H9 (cell line): Measurements from ENCODE around the gene OR9Q1. TPM values are rescaled to one million over a fixed set of nuclear protein-coding genes. Genes with fewer than 3 reads are reported as not detected.

Experiments
- DNase-seq: peaks from one replicate; pipeline ENCODE4 v3.0.0-alpha.2; 2017
- H2AFZ ChIP-seq: one replicate; pipeline ENCODE4 v1.6.1; 2013; ENCODE audit warnings: mild to moderate bottlenecking, low read length, control low read depth, moderate library complexity
- H2AK5ac ChIP-seq: 2 replicates; pipeline ENCODE4 v1.6.1; 2013; ENCODE audit warnings: low read length, control low read depth, mixed read lengths; ENCODE audit not compliant: insufficient read length
- H2BK120ac ChIP-seq: one replicate; pipeline ENCODE4 v1.6.1; 2013; ENCODE audit warnings: low read depth, mild to moderate bottlenecking, low read length, control low read depth, inconsistent platforms; ENCODE audit not compliant: poor library complexity, severe bottlenecking
- H2BK12ac ChIP-seq: 2 replicates; pipeline ENCODE4 v1.6.1; 2013; ENCODE audit warnings: low read length, control low read depth, mixed read lengths, low read depth; ENCODE audit not compliant: insufficient read length
- H2BK15ac ChIP-seq: 2 replicates; pipeline ENCODE4 v1.6.1; 2013; ENCODE audit warnings: low read depth, low read length, control low read depth
- H2BK20ac ChIP-seq: one replicate; pipeline ENCODE4 v1.6.1; 2013; ENCODE audit warnings: low read depth, mild to moderate bottlenecking, low read length, control low read depth, inconsistent platforms; ENCODE audit not compliant: poor library complexity, severe bottlenecking
- H2BK5ac ChIP-seq: 2 replicates; pipeline ENCODE4 v1.6.1; 2013; ENCODE audit warnings: low read length, control low read depth, mixed read lengths; ENCODE audit not compliant: insufficient read length
- H3K14ac ChIP-seq: 2 replicates; pipeline ENCODE4 v1.6.1; 2013; ENCODE audit warnings: low read length, control low read depth; ENCODE audit not compliant: insufficient read depth
- H3K18ac ChIP-seq: 2 replicates; pipeline ENCODE4 v1.6.1; 2013; ENCODE audit warnings: low read depth, mild to moderate bottlenecking, mixed read lengths, low read length, control low read depth; ENCODE audit not compliant: insufficient read length
- H3K23ac ChIP-seq: 2 replicates; pipeline ENCODE4 v1.6.1; 2013; ENCODE audit warnings: low read length, control low read depth, mixed read lengths, low read depth; ENCODE audit not compliant: insufficient read length
- H3K23me2 ChIP-seq: 2 replicates; pipeline ENCODE4 v1.6.1; 2013; ENCODE audit warnings: low read depth, mild to moderate bottlenecking, mixed read lengths, low read length, control low read depth; ENCODE audit not compliant: insufficient read length, poor library complexity, severe bottlenecking
- H3K27ac ChIP-seq: 2 replicates; pipeline ENCODE4 v1.5.1; 2013; ENCODE audit warnings: low read length, control low read depth, mixed read lengths, low read depth; ENCODE audit not compliant: insufficient read length
- H3K27me3 ChIP-seq: 2 replicates; pipeline ENCODE4 v1.6.1; 2013; ENCODE audit warnings: low read length, control low read depth, inconsistent platforms; ENCODE audit not compliant: insufficient read depth
- H3K4ac ChIP-seq: 2 replicates; pipeline ENCODE4 v1.6.1; 2013; ENCODE audit warnings: low read depth, mild to moderate bottlenecking, control low read depth, inconsistent platforms, low read length, moderate library complexity
- H3K4me1 ChIP-seq: 2 replicates; pipeline ENCODE4 v1.6.1; 2013; ENCODE audit warnings: low read length, control low read depth, inconsistent platforms; ENCODE audit not compliant: insufficient read depth
- H3K4me2 ChIP-seq: 2 replicates; pipeline ENCODE4 v1.6.1; 2013; ENCODE audit warnings: low read length, control low read depth, mixed read lengths; ENCODE audit not compliant: insufficient read length, insufficient read depth
- H3K56ac ChIP-seq: 2 replicates; pipeline ENCODE4 v1.6.1; 2013; ENCODE audit warnings: low read depth, mild to moderate bottlenecking, mixed read lengths, low read length, control low read depth; ENCODE audit not compliant: insufficient read length
- H3K79me1 ChIP-seq: 2 replicates; pipeline ENCODE4 v1.6.1; 2013; ENCODE audit warnings: low read depth, mild to moderate bottlenecking, moderate library complexity, low read length, control low read depth, inconsistent platforms; ENCODE audit not compliant: insufficient read depth, poor library complexity, severe bottlenecking
- H3K79me2 ChIP-seq: 2 replicates; pipeline ENCODE4 v1.6.1; 2013; ENCODE audit warnings: low read length, control low read depth, inconsistent platforms; ENCODE audit not compliant: insufficient read depth
- H3K9ac ChIP-seq: 2 replicates; pipeline ENCODE4 v1.6.1; 2013; ENCODE audit warnings: low read length, control low read depth, mixed read lengths; ENCODE audit not compliant: insufficient read length; ENCODE audit errors: extremely low read depth
- H3K9me3 ChIP-seq: one replicate; pipeline ENCODE4 v1.6.1; 2013; ENCODE audit warnings: low read depth, low read length, inconsistent platforms; ENCODE audit not compliant: control insufficient read depth
- H3T11ph ChIP-seq: one replicate; pipeline ENCODE4 v1.6.1; 2013; ENCODE audit warnings: mild to moderate bottlenecking, low read length, control low read depth, inconsistent platforms
- H4K20me1 ChIP-seq: one replicate; pipeline ENCODE4 v1.6.1; 2013; ENCODE audit not compliant: control insufficient read depth, insufficient read length, insufficient read depth
- H4K5ac ChIP-seq: 2 replicates; pipeline ENCODE4 v1.6.1; 2013; ENCODE audit warnings: low read depth, mild to moderate bottlenecking, mixed read lengths, low read length, control low read depth; ENCODE audit not compliant: insufficient read length
- H4K8ac ChIP-seq: replicated peaks from 2 replicates; pipeline ENCODE4 v1.6.1; 2013; ENCODE audit warnings: low read length, control low read depth, mixed read lengths, low read depth; ENCODE audit not compliant: insufficient read length
- H4K91ac ChIP-seq: 2 replicates; pipeline ENCODE4 v1.6.1; 2013; ENCODE audit warnings: low read depth, mild to moderate bottlenecking, moderate library complexity, mixed read lengths, low read length, control low read depth; ENCODE audit not compliant: insufficient read length
- H3K27ac Mint-ChIP-seq, 3 experiments: 2 replicates in 2 of 3; 3 replicates in 1 of 3; pipeline ENCODE4 v1.8.0; 2020 to 2021; ENCODE audit warnings: mixed read lengths in 3 of 3, mild to moderate bottlenecking in 1 of 3, moderate library complexity in 1 of 3
- H3K27me3 Mint-ChIP-seq: 2 replicates; pipeline ENCODE4 v1.8.0; 2021; ENCODE audit warnings: low read depth, mild to moderate bottlenecking, moderate library complexity, mixed read lengths
- H3K36me3 Mint-ChIP-seq, 3 experiments: 2 replicates in 2 of 3; 3 replicates in 1 of 3; pipeline ENCODE4 v1.8.0; 2020 to 2021; ENCODE audit warnings: low read depth in 3 of 3, mixed read lengths in 3 of 3; ENCODE audit not compliant: insufficient read depth in 1 of 3
- H3K4me1 Mint-ChIP-seq, 2 experiments: 2 replicates each; pipeline ENCODE4 v1.8.0; 2020; ENCODE audit warnings: mixed read lengths in 2 of 2
- H3K4me3 Mint-ChIP-seq, 2 experiments: 2 replicates in 1 of 2; 3 replicates in 1 of 2; pipeline ENCODE4 v1.8.0; 2020 to 2021; ENCODE audit warnings: mild to moderate bottlenecking in 2 of 2, mixed read lengths in 2 of 2, moderate library complexity in 1 of 2
- H3K9me3 Mint-ChIP-seq, 2 experiments: 2 replicates in 1 of 2; 3 replicates in 1 of 2; pipeline ENCODE4 v1.8.0; 2020; ENCODE audit warnings: mild to moderate bottlenecking in 2 of 2, mixed read lengths in 2 of 2, moderate library complexity in 1 of 2
- CTCF ChIP-seq: fragments of 200-600 bp; sonication (generic); conservative IDR thresholded peaks from 3 replicates; pipeline ENCODE4 v1.8.0; 2021; ENCODE audit warnings: antibody characterized with exemption, mild to moderate bottlenecking
- WGBS: extraction: QIAGEN DNeasy Blood & Tissue Kit; methylation state at CpG from one replicate; pipeline ENCODE4 v1.1.7; 2013; ENCODE audit warnings: missing lambda C conversion rate, low lambda C conversion rate, mixed read lengths; ENCODE audit not compliant: insufficient read length; ENCODE audit errors: extremely low coverage; 5-methylcytosine and 5-hydroxymethylcytosine counted together
- total RNA-seq: library from RNA; stranded (reverse); gene quantifications from 2 replicates; pipeline ENCODE4 v1.2.1, GENCODE V29; 2021

Gene OR9Q1
- total RNA-seq, 1 experiment from 2014 or later, result not detected

GRCh38 chr11:58055806-58056401, 32.2 kb downstream of the OR9Q1 start:
- no peak overlapping the region for H3K9ac ChIP-seq
- no peak overlapping the region for H3K18ac ChIP-seq
- no peaks in the 10 kb centered on the region for H3K79me1 ChIP-seq
- no peak overlapping the region for H4K8ac ChIP-seq
- no CpG with 5 or more reads among the region's 1 CpG for WGBS
- no peak overlapping the region for H3K56ac ChIP-seq
- H2BK120ac ChIP-seq, result no peak overlapping the region
- H2BK5ac ChIP-seq, result no peak overlapping the region
- no peak overlapping the region for H4K91ac ChIP-seq
- Mint-ChIP-seq H3K4me1 (peaks cover 24 to 28% of the 10 kb centered on the region in 2 experiments), H3K36me3 (no peaks in the 10 kb centered on the region), H3K27me3 (no peaks in the 10 kb centered on the region), H3K9me3 (peaks cover 0 to 2% of the 10 kb centered on the region in 2 experiments; a peak in 2 of 5 replicates), H3K27ac (no peak overlapping the region; a peak in 1 of 7 replicates), H3K4me3 (no peak overlapping the region)
- no peaks in the 10 kb centered on the region for H3K79me2 ChIP-seq
- H3K9me3 ChIP-seq, result no peaks in the 10 kb centered on the region
- H2BK20ac ChIP-seq, result no peak overlapping the region
- H4K20me1 ChIP-seq, result no peaks in the 10 kb centered on the region
- no peak overlapping the region for H3K4ac ChIP-seq
- no peak overlapping the region for H3K14ac ChIP-seq
- H3K4me1 ChIP-seq, result peaks cover 8% of the 10 kb centered on the region
- no peak overlapping the region for H3T11ph ChIP-seq
- no peaks in the 10 kb centered on the region for H3K27me3 ChIP-seq
- no peak overlapping the region for H4K5ac ChIP-seq
- TF ChIP-seq CTCF, result no peak
- H2AFZ ChIP-seq, result no peak overlapping the region
- no peak overlapping the region for H2AK5ac ChIP-seq
- no peak overlapping the region for H3K4me2 ChIP-seq
- H3K23me2 ChIP-seq, result no peaks in the 10 kb centered on the region
- H2BK15ac ChIP-seq, result no peak overlapping the region
- H2BK12ac ChIP-seq, result no peak overlapping the region
- no peak overlapping the region for H3K23ac ChIP-seq
- no peak for DNase-seq
- H3K27ac ChIP-seq, result no peak overlapping the region
